Neural progenitor cell (in vitro differentiated cells): ENCODE results near the gene NAV1.

Experiments
- CTCF ChIP-seq: fragments of 200-600 bp; sonication (generic); IDR thresholded peaks from 2 replicates; pipeline ENCODE4 v1.5.1; 2017; ENCODE audit warnings: antibody characterized with exemption, mild to moderate bottlenecking
- EZH2 ChIP-seq: fragments of 200-600 bp; sonication (generic); IDR thresholded peaks from 2 replicates; pipeline ENCODE4 v1.6.1; 2017; ENCODE audit warnings: antibody characterized with exemption, mild to moderate bottlenecking, moderate library complexity

GRCh38 chr1:201587729-201588128, 48.8 kb downstream of the NAV1 start:
- no peak for TF ChIP-seq CTCF
- TF ChIP-seq EZH2: no peak
